Kidney epithelial cell (primary cell): ENCODE data around the gene RAB9A. TPM values are rescaled to one million over a fixed set of nuclear protein-coding genes. Genes with fewer than 3 reads are reported as not detected.
A peak's percentile ranks its signal among the peaks of the same experiment; 100 is the strongest.
"Not testable (repeated sequence)": the region's sequence is repeated elsewhere in the genome, so short reads cannot be mapped to it uniquely, and the experiment has no call there.

Experiments used
- DNase-seq: peaks from one replicate; pipeline ENCODE4 v3.0.0-alpha.2; 2010; ENCODE audit warnings: low read depth
- H3K27me3 ChIP-seq: 2 replicates; pipeline ENCODE4 v1.6.0; 2011; ENCODE audit warnings: low read length; ENCODE audit not compliant: control insufficient read depth, insufficient read depth
- H3K36me3 ChIP-seq: 2 replicates; pipeline ENCODE4 v1.5.1; 2011; ENCODE audit warnings: low read length; ENCODE audit not compliant: control insufficient read depth, insufficient read depth
- H3K4me3 ChIP-seq: 2 replicates; pipeline ENCODE4 v1.5.1; 2011; ENCODE audit warnings: low read depth, mild to moderate bottlenecking, control low read depth, low read length
- total RNA-seq: library from RNA; depleted of rRNA; stranded (reverse); fragments of >200 nt; gene quantifications from 2 replicates; pipeline ENCODE4 v1.2.3, GENCODE V29; 2015
- TF ChIP-seq, protein P1 (sequence below): IDR thresholded peaks from 2 replicates; pipeline ENCODE4 v1.5.1; 2011; ENCODE audit warnings: mild to moderate bottlenecking, moderate library complexity, low read length, control low read depth, inconsistent platforms; ENCODE audit not compliant: insufficient read depth, poor library complexity, severe bottlenecking

Gene RAB9A
- total RNA-seq, 1 donor from 2014 or later: 30.5 TPM

DNA sequence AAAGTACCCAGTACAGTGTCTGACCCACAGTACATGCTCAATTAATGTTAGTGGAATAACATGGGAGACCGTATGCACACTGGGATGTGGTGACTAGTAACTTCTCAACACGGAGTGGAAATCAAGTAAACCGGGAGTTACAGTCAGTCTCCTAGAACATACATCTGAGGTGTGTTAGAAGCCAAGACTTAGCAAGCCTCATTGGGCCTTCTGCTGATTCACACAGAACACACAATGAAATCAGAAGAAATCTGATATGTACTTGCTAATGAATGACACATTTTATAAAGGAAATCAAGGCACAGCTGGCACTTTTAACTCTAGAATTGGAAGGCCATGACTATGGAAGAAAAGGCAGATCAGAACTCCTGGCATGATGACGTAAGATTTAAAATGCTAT lies 32.4 kb downstream of the RAB9A start:
- no peak for DNase-seq
- Histone ChIP-seq H3K4me3 (no peak overlapping the region), H3K27me3 (no peaks in the 10 kb centered on the region), H3K36me3 (no peaks in the 10 kb centered on the region)
- TF ChIP-seq, protein P1, sequence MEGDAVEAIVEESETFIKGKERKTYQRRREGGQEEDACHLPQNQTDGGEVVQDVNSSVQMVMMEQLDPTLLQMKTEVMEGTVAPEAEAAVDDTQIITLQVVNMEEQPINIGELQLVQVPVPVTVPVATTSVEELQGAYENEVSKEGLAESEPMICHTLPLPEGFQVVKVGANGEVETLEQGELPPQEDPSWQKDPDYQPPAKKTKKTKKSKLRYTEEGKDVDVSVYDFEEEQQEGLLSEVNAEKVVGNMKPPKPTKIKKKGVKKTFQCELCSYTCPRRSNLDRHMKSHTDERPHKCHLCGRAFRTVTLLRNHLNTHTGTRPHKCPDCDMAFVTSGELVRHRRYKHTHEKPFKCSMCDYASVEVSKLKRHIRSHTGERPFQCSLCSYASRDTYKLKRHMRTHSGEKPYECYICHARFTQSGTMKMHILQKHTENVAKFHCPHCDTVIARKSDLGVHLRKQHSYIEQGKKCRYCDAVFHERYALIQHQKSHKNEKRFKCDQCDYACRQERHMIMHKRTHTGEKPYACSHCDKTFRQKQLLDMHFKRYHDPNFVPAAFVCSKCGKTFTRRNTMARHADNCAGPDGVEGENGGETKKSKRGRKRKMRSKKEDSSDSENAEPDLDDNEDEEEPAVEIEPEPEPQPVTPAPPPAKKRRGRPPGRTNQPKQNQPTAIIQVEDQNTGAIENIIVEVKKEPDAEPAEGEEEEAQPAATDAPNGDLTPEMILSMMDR: no peak

- H3K4me3 ChIP-seq: no peak overlapping the region
Measured at GRCh38 chrX:13721819-13722519, 33.0 kb downstream of the RAB9A start.

DNA sequence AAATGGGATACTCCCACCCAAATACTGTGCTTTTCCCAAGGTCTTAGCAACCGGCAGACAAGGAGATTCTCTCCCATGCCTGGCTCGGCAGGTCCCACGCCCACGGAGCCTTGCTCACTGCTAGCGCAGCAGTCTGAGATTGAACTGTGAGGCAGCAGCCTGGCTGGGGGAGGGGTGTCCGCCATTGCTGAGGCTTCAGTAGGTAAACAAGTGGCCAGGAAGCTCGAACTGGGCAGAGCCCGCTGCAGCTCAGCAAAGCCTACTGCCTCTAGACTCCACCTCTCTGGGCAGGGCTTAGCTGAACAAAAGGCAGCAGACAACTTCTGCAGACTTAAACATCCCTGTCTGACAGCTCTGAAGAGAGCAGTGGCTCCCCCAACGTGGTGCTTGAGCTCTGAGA lies 36.0 kb downstream of the RAB9A start:
- not testable (repeated sequence) for H3K4me3 ChIP-seq, DNase-seq, H3K36me3 ChIP-seq

More at GRCh38 chrX:13721819-13722519, 33.0 kb downstream of the RAB9A start:
- no peaks in the 10 kb centered on the region for H3K27me3 ChIP-seq
- TF ChIP-seq, protein P1: no peak
- DNase-seq: no peak
- H3K36me3 ChIP-seq: no peaks in the 10 kb centered on the region

DNA sequence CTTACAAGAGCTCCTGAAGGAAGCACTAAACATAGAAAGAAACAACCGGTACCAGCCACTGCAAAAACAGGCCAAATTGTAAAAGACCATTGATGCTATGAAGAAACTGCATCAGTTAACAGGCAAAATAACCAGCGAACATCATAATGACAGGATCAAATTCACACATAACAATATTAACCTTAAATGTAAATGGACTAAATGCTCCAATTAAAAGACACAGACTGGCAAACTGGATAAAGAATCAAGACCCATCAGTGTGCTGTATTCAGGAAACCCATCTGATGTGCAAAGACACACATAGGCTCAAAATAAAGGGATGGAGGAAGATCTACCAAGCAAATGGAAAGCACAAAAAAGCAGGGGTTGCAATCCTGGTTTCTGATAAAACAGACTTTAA lies 37.7 kb downstream of the RAB9A start:
- DNase-seq, H3K4me3 ChIP-seq, H3K36me3 ChIP-seq, H3K27me3 ChIP-seq: not testable (repeated sequence)

More for the DNA sequence above, 36.0 kb downstream of the RAB9A start:
- H3K27me3 ChIP-seq: not testable (repeated sequence)

DNA sequence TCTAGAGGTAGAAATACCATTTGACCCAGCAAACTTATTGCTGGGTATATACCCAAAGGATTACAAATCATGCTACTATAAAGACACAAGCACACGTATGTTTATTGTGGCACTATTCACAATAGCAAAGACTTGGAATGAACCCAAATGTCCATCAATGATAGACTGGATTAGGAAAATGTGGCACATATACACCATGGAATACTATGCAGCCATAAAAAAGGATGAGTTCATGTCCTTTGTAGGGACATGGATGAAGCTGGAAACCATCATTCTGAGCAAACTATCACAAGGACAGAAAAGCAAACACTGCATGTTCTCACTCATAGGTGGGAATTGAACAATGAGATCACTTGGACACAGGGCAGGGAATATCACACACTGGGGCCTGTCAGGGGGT lies 41.6 kb downstream of the RAB9A start:
- not testable (repeated sequence) for H3K4me3 ChIP-seq, H3K27me3 ChIP-seq, H3K36me3 ChIP-seq, DNase-seq

GRCh38 chrX:13732246-13733067 lies 43.5 kb downstream of the RAB9A start:
- Histone ChIP-seq H3K4me3 (no peak overlapping the region), H3K27me3 (no peaks in the 10 kb centered on the region), H3K36me3 (no peaks in the 10 kb centered on the region)
- TF ChIP-seq, protein P1: no peak
- peak; percentile 5 for DNase-seq

- TF ChIP-seq, protein P1: no peak
- DNase-seq: no peak
- Histone ChIP-seq H3K4me3 (peak overlapping the region; percentile 91), H3K36me3 (no peaks in the 10 kb centered on the region), H3K27me3 (no peaks in the 10 kb centered on the region)
Measured at GRCh38 chrX:13733506-13733905, 44.6 kb downstream of the RAB9A start.
